ENCODE measurements around the gene JAG2.

The JAG2 gene

GRCh38 chr14:105148604-105149145 is 19.9 kb downstream of the JAG2 start:
- no peak for DNase-seq

GRCh38 chr14:105147671-105148603 is 20.6 kb downstream of the JAG2 start:
- DNase-seq = peak; percentile 1

GRCh38 chr14:105146976-105147635 is 21.5 kb downstream of the JAG2 start:
- DNase-seq = peak; percentile 0

GRCh38 chr14:105146181-105146975 is 22.2 kb downstream of the JAG2 start:
- DNase-seq = peak; percentile 1

- DNase-seq = peak; percentile 1
These were observed 23.0 kb downstream of the JAG2 start for GRCh38 chr14:105145381-105146180.

GRCh38 chr14:105144666-105145380 is 23.8 kb downstream of the JAG2 start:
- DNase-seq = peak; percentile 1

GRCh38 chr14:105144026-105144665 is 24.4 kb downstream of the JAG2 start:
- peak; percentile 0 for DNase-seq

GRCh38 chr14:105143451-105144025 is 25.0 kb downstream of the JAG2 start:
- DNase-seq = peak; percentile 0

GRCh38 chr14:105142651-105143450 is 25.7 kb downstream of the JAG2 start:
- DNase-seq = no peak

- DNase-seq = no peak
These were observed 26.9 kb downstream of the JAG2 start for GRCh38 chr14:105141486-105142281.

GRCh38 chr14:105141026-105141425 is 27.6 kb downstream of the JAG2 start:
- no peak for DNase-seq

GRCh38 chr14:105140581-105140980 is 28.0 kb downstream of the JAG2 start:
- DNase-seq = no peak

- DNase-seq = no peak
These were observed 28.7 kb downstream of the JAG2 start for GRCh38 chr14:105139831-105140239.

- no peak for DNase-seq
These were observed 29.3 kb downstream of the JAG2 start for GRCh38 chr14:105139212-105139825.

GRCh38 chr14:105138551-105139111 is 29.9 kb downstream of the JAG2 start:
- no peak for DNase-seq

- no peak for DNase-seq
These were observed 30.5 kb downstream of the JAG2 start for GRCh38 chr14:105138021-105138541.

GRCh38 chr14:105137481-105138020 is 31.0 kb downstream of the JAG2 start:
- no peak for DNase-seq
